Thoracic aorta (tissue), 2 donors: ENCODE measurements around the gene SIX5. TPM values are rescaled to one million over a fixed set of nuclear protein-coding genes. Genes with fewer than 3 reads are reported as not detected.

ENCODE experiments used
- ATAC-seq: fragments of 150-250 bp; one replicate; pipeline ENCODE4 v1.8.0; 2017; ENCODE audit warnings: low read depth; ENCODE audit not compliant: insufficient number of reproducible peaks, low FRiP score
- DNase-seq: peaks from one replicate; pipeline ENCODE4 v3.0.0-alpha.2; 2020; ENCODE audit warnings: low spot score
- H3K27ac ChIP-seq, 2 donors: fragments of 200-600 bp; sonication (generic); 1 replicate in 1 of 2; 2 replicates in 1 of 2; pipeline ENCODE4 v1.5.1; 2016; ENCODE audit warnings: mild to moderate bottlenecking in 2 of 2, moderate library complexity in 2 of 2
- H3K27me3 ChIP-seq: fragments of 200-600 bp; sonication (generic); replicated peaks from 2 replicates; pipeline ENCODE4 v1.6.0; 2016; ENCODE audit warnings: mild to moderate bottlenecking; ENCODE audit not compliant: insufficient read depth
- H3K36me3 ChIP-seq: fragments of 200-600 bp; sonication (generic); one replicate; pipeline ENCODE4 v1.5.1; 2016
- H3K4me1 ChIP-seq, 2 donors: fragments of 200-600 bp; sonication (generic); 1 replicate in 1 of 2; 2 replicates in 1 of 2; pipeline versions ENCODE4 v1.5.1 to v1.6.0; 2016; ENCODE audit warnings: low read depth in 2 of 2, mild to moderate bottlenecking in 1 of 2; ENCODE audit not compliant: control insufficient read depth in 1 of 2
- H3K4me3 ChIP-seq: fragments of 200-600 bp; sonication (generic); 2 replicates; pipeline ENCODE4 v1.5.1; 2016; ENCODE audit warnings: mild to moderate bottlenecking
- H3K9me3 ChIP-seq: fragments of 200-600 bp; sonication (generic); 2 replicates; pipeline ENCODE4 v1.5.1; 2016
- CTCF ChIP-seq: fragments of 200-600 bp; sonication (generic); IDR thresholded peaks from one replicate; pipeline ENCODE4 v1.5.1; 2019; ENCODE audit warnings: antibody characterized with exemption
- total RNA-seq, 2 donors: library from RNA; depleted of rRNA; stranded (reverse); fragments of >200 nt; gene quantifications; one replicate each; pipeline versions ENCODE4 v1.1.0 to v1.2.3, GENCODE V29; 2016

The SIX5 gene
- total RNA-seq, 2 donors from 2014 or later: 15.0 to 29.9 TPM

- Histone ChIP-seq H3K27ac (peak overlapping the region; percentile 97 to 98), H3K4me3 (no peak overlapping the region), H3K9me3 (no peaks in the 10 kb centered on the region), H3K27me3 (no peaks in the 10 kb centered on the region), H3K36me3 (peaks cover 36% of the 10 kb centered on the region), H3K4me1 (peaks cover 15 to 39% of the 10 kb centered on the region in 2 donors)
- DNase-seq: no peak
- TF ChIP-seq CTCF: no peak
- no peak for ATAC-seq
Observed at GRCh38 chr19:45785097-45785496, 16.0 kb upstream of the SIX5 start.

GRCh38 chr19:45784096-45784495, 15.0 kb upstream of the SIX5 start:
- Histone ChIP-seq H3K27me3 (no peaks in the 10 kb centered on the region), H3K4me1 (peaks cover 20 to 47% of the 10 kb centered on the region in 2 donors), H3K27ac (peak overlapping the region; percentile 97 to 98), H3K9me3 (no peaks in the 10 kb centered on the region), H3K4me3 (peak overlapping the region; percentile 91), H3K36me3 (peaks cover 28% of the 10 kb centered on the region)
- TF ChIP-seq CTCF: no peak
- DNase-seq: no peak
- no peak for ATAC-seq

- H3K4me1 ChIP-seq: peaks cover 20 to 50% of the 10 kb centered on the region in 2 donors
- no peaks in the 10 kb centered on the region for H3K9me3 ChIP-seq
- peak overlapping the region; percentile 91 for H3K4me3 ChIP-seq
- peaks cover 25% of the 10 kb centered on the region for H3K36me3 ChIP-seq
- ATAC-seq: peak; percentile 63
- DNase-seq: no peak
- H3K27ac ChIP-seq: peak overlapping the region; percentile 97 to 98
- no peaks in the 10 kb centered on the region for H3K27me3 ChIP-seq
- TF ChIP-seq CTCF: no peak
Observed at GRCh38 chr19:45782820-45783785, 14.1 kb upstream of the SIX5 start.

- peak within 1 kb of the TSS; percentile 91 for H3K4me3 ChIP-seq
- peaks cover 20 to 50% of the 10 kb centered on the region in 2 donors for H3K4me1 ChIP-seq
- H3K36me3 ChIP-seq: peaks cover 25% of the 10 kb centered on the region
- ATAC-seq (no peak), DNase-seq (no peak)
- H3K9me3 ChIP-seq: no peaks in the 10 kb centered on the region
- no peaks in the 10 kb centered on the region for H3K27me3 ChIP-seq
- TF ChIP-seq CTCF: no peak
- peak within 1 kb of the TSS; percentile 97 to 98 for H3K27ac ChIP-seq
Observed at GRCh38 chr19:45782162-45782691, 13.2 kb upstream of the SIX5 start, which contains the start of gene DMPK. Gene DMPK (minus strand): TSS chr19:45782490. CDS start chr19:45782352, 138 bp downstream.
